ENCODE results near the gene GFOD2.

- TF ChIP-seq, protein P1, sequence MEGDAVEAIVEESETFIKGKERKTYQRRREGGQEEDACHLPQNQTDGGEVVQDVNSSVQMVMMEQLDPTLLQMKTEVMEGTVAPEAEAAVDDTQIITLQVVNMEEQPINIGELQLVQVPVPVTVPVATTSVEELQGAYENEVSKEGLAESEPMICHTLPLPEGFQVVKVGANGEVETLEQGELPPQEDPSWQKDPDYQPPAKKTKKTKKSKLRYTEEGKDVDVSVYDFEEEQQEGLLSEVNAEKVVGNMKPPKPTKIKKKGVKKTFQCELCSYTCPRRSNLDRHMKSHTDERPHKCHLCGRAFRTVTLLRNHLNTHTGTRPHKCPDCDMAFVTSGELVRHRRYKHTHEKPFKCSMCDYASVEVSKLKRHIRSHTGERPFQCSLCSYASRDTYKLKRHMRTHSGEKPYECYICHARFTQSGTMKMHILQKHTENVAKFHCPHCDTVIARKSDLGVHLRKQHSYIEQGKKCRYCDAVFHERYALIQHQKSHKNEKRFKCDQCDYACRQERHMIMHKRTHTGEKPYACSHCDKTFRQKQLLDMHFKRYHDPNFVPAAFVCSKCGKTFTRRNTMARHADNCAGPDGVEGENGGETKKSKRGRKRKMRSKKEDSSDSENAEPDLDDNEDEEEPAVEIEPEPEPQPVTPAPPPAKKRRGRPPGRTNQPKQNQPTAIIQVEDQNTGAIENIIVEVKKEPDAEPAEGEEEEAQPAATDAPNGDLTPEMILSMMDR (conservative IDR thresholded peaks at IDR 0.05; ENCODE audit: low read depth in 2 of 2), result no peak
- TF ChIP-seq STAT1 (IDR thresholded peaks at IDR 0.05; ENCODE audit: unreplicated experiment), result no peak
- TF ChIP-seq CREB1 (CRISPR knock-in tag; IDR thresholded peaks at IDR 0.05; ENCODE audit: low read depth), result no peak
- TF ChIP-seq EZH2 (IDR thresholded peaks at IDR 0.05; ENCODE audit: low read depth, unreplicated experiment), result no peak
- no peak for TF ChIP-seq POLR2AphosphoS5 (IDR thresholded peaks at IDR 0.05; ENCODE audit: low read depth)
- TF ChIP-seq ETS1 (IDR thresholded peaks at IDR 0.05), result no peak
- no peak for TF ChIP-seq JUNB (IDR thresholded peaks at IDR 0.05; ENCODE audit: unreplicated experiment)
- no peak for TF ChIP-seq NANOG (IDR thresholded peaks at IDR 0.05; ENCODE audit: borderline replicate concordance)
- TF ChIP-seq EZH2phosphoT487 (IDR thresholded peaks at IDR 0.05; ENCODE audit: unreplicated experiment), result no peak
- TF ChIP-seq, protein P2, sequence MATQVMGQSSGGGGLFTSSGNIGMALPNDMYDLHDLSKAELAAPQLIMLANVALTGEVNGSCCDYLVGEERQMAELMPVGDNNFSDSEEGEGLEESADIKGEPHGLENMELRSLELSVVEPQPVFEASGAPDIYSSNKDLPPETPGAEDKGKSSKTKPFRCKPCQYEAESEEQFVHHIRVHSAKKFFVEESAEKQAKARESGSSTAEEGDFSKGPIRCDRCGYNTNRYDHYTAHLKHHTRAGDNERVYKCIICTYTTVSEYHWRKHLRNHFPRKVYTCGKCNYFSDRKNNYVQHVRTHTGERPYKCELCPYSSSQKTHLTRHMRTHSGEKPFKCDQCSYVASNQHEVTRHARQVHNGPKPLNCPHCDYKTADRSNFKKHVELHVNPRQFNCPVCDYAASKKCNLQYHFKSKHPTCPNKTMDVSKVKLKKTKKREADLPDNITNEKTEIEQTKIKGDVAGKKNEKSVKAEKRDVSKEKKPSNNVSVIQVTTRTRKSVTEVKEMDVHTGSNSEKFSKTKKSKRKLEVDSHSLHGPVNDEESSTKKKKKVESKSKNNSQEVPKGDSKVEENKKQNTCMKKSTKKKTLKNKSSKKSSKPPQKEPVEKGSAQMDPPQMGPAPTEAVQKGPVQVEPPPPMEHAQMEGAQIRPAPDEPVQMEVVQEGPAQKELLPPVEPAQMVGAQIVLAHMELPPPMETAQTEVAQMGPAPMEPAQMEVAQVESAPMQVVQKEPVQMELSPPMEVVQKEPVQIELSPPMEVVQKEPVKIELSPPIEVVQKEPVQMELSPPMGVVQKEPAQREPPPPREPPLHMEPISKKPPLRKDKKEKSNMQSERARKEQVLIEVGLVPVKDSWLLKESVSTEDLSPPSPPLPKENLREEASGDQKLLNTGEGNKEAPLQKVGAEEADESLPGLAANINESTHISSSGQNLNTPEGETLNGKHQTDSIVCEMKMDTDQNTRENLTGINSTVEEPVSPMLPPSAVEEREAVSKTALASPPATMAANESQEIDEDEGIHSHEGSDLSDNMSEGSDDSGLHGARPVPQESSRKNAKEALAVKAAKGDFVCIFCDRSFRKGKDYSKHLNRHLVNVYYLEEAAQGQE (IDR thresholded peaks at IDR 0.05; ENCODE audit: unreplicated experiment), result no peak
- no peak for TF ChIP-seq ZNF114 (CRISPR knock-in tag; IDR thresholded peaks at IDR 0.05)
- no peak for TF ChIP-seq ZNF462 (CRISPR knock-in tag; IDR thresholded peaks at IDR 0.05)
These were observed 71.4 kb downstream of the GFOD2 start for GRCh38 chr16:67647681-67648080.

Measured in GM23338 (cell line).